BJ (cell line): ENCODE measurements around the gene ZDHHC14. TPM values are rescaled to one million over a fixed set of nuclear protein-coding genes. Genes with fewer than 3 reads are reported as not detected.

Source experiments
- CTCF ChIA-PET: fragments of 350-600 bp; formaldehyde crosslinking; extraction: SDS; loops from one replicate; lab custom pipeline; 2021; ENCODE audit warnings: antibody characterized with exemption, inconsistent platforms; lab: Yijun Ruan, JAX
- POLR2A ChIA-PET: fragments of 300-600 bp; sonication (Branson Sonifier 250); formaldehyde crosslinking; extraction: SDS; loops from one replicate; lab custom pipeline; 2021; ENCODE audit warnings: antibody characterized with exemption; lab: Charles Lee
- DNase-seq: peaks from one replicate; pipeline ENCODE4 v3.0.0-alpha.2; 2011; ENCODE audit warnings: low read depth
- H3K27me3 ChIP-seq: 2 replicates; pipeline ENCODE4 v1.6.0; 2011; ENCODE audit warnings: low read length; ENCODE audit not compliant: control insufficient read depth, insufficient read depth
- H3K36me3 ChIP-seq: 2 replicates; pipeline ENCODE4 v1.5.1; 2011; ENCODE audit warnings: low read length; ENCODE audit not compliant: control insufficient read depth, insufficient read depth
- H3K4me3 ChIP-seq: 2 replicates; pipeline ENCODE4 v1.5.1; 2011; ENCODE audit warnings: low read depth, mild to moderate bottlenecking, control low read depth, low read length
- polyA plus RNA-seq: library from polyadenylated mRNA; depleted of rRNA; stranded (reverse); fragments of >200 nt; gene quantifications from 2 replicates; pipeline ENCODE4 v1.2.3, GENCODE V29; 2011
- TF ChIP-seq, protein P1 (sequence below): IDR thresholded peaks from 2 replicates; pipeline ENCODE4 v1.5.1; 2011; ENCODE audit warnings: low read depth, mild to moderate bottlenecking, control low read depth, inconsistent platforms, low read length, moderate library complexity; ENCODE audit not compliant: insufficient read depth

Gene ZDHHC14
- polyA plus RNA-seq, 1 experiment = 3.6 TPM

DNA sequence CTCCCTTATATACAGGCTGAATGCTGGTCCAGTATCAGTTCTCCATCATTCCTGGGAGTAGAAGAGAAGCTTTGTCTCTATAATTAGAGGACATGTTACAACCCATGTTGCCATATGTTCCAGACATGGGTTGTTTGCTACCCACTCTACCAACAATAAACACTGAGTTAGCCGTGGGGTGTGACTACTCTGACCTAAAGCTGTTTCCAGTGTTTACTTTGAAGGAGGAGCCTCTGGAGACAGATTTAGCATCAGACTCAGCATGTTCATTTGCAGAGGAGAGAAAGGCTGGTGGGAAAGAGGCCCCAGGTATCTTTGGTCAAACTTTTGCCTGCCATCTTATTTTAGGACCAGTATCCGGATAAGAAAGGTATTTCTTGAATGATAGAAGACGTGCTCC, 284.2 kb downstream of the ZDHHC14 start:
- Histone ChIP-seq H3K4me3 (no peak overlapping the region), H3K36me3 (no peaks in the 10 kb centered on the region), H3K27me3 (no peaks in the 10 kb centered on the region)
- TF ChIP-seq, protein P1, sequence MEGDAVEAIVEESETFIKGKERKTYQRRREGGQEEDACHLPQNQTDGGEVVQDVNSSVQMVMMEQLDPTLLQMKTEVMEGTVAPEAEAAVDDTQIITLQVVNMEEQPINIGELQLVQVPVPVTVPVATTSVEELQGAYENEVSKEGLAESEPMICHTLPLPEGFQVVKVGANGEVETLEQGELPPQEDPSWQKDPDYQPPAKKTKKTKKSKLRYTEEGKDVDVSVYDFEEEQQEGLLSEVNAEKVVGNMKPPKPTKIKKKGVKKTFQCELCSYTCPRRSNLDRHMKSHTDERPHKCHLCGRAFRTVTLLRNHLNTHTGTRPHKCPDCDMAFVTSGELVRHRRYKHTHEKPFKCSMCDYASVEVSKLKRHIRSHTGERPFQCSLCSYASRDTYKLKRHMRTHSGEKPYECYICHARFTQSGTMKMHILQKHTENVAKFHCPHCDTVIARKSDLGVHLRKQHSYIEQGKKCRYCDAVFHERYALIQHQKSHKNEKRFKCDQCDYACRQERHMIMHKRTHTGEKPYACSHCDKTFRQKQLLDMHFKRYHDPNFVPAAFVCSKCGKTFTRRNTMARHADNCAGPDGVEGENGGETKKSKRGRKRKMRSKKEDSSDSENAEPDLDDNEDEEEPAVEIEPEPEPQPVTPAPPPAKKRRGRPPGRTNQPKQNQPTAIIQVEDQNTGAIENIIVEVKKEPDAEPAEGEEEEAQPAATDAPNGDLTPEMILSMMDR = no peak
- ChIA-PET POLR2A (no interaction called here), CTCF (interaction anchor here (0.7 to 3.8 kb wide), 5 partner anchors 9 to 351 kb away, joined by 3 to 13 read pairs (median 6); no protein-coding TSS in a partner anchor)
- DNase-seq = no peak

DNA sequence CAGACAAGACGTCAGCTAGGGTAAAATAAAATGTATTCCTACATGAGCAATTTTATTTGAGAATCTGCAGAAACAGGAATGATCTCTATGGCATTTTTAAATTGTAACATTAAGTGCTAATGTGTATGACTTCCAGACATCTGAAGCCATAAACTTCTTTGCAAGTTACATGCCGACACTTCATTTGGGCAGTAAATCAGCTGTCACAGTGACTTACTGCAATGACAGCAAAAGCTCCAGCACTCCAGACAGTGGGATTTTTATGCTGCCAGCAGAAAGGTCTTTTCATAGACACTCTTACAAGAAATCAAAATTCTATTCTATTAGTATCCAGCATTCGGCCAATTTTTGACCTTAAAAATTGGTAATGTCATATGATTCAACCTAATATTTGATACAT, 285.7 kb downstream of the ZDHHC14 start:
- TF ChIP-seq, protein P1 = no peak
- CTCF ChIA-PET = interaction anchor here (0.6 to 5.4 kb wide), 17 partner anchors 9 to 352 kb away, joined by 3 to 50 read pairs (median 5); no protein-coding TSS in a partner anchor
- POLR2A ChIA-PET = no interaction called here

DNA sequence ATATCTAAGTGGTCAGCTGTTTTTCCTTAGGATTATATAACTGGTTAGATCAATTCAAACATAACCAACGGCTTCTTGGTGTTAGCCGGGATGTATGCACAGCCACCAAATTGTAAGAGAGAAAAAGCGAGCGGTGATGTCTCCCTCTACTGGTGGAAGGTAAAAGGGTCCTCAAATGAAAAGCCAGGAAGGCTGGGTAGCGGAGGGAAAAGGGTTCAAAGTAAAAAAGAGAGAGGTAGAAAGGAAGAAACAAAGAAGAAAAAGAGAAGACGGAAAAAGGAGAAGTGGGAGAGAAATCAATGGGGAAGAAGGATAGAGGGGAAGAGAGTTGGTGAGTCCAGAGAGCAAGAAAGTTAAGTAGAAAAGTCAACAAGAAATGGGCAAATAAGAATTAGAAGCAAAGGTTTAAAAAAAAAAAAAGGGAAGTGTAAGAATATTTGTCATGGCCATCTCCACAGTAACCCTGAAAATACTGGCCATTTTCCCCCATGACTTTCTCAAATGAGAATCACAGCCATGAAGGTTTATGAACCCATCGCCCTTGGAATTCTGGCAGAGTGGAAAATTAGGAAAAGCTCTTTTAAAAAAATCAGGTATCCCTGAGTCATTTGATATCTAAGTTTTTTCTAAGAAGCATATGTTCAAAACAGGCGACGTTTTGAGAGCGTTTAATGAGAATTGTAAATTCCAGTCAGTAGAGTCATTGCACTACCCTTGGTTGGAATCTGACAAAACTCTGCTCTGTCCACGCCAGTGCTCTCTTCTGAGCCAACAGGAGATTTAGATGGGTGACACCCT, 286.4 kb downstream of the ZDHHC14 start:
- TF ChIP-seq, protein P1 = peak; percentile 89
- Histone ChIP-seq H3K4me3 (no peak overlapping the region), H3K36me3 (no peaks in the 10 kb centered on the region), H3K27me3 (no peaks in the 10 kb centered on the region)
- ChIA-PET CTCF (interaction anchor here (0.7 to 5.4 kb wide), 27 partner anchors 10 to 353 kb away, joined by 3 to 50 read pairs (median 4); partner anchors contain the start of gene TMEM242), POLR2A (interaction anchor here (0.6 kb wide), 1 partner anchor 43 kb away, joined by 4 read pairs; no protein-coding TSS in a partner anchor)
- peak; percentile 88 for DNase-seq

More for the DNA sequence above, 285.7 kb downstream of the ZDHHC14 start:
- DNase-seq = no peak
- H3K36me3 ChIP-seq = no peaks in the 10 kb centered on the region
- no peak overlapping the region for H3K4me3 ChIP-seq
- no peaks in the 10 kb centered on the region for H3K27me3 ChIP-seq

GRCh38 chr6:157668009-157668401, 287.0 kb downstream of the ZDHHC14 start:
- DNase-seq = no peak
- H3K4me3 ChIP-seq = no peak overlapping the region
- TF ChIP-seq, protein P1 = no peak
- CTCF ChIA-PET = interaction anchor here (0.7 to 5.4 kb wide), 24 partner anchors 10 to 354 kb away, joined by 3 to 50 read pairs (median 4); partner anchors contain the start of gene TMEM242
- H3K27me3 ChIP-seq = no peaks in the 10 kb centered on the region
- POLR2A ChIA-PET = no interaction called here
- no peaks in the 10 kb centered on the region for H3K36me3 ChIP-seq

- DNase-seq = no peak
- POLR2A ChIA-PET = no interaction called here
- CTCF ChIA-PET = interaction anchor here (1.0 to 5.4 kb wide), 17 partner anchors 10 to 403 kb away, joined by 3 to 50 read pairs (median 4); no protein-coding TSS in a partner anchor
- Histone ChIP-seq H3K36me3 (no peaks in the 10 kb centered on the region), H3K27me3 (no peaks in the 10 kb centered on the region), H3K4me3 (no peak overlapping the region)
- TF ChIP-seq, protein P1 = no peak
Observed at GRCh38 chr6:157668713-157669112, 287.7 kb downstream of the ZDHHC14 start.
